OCI-LY1 (cell line): ENCODE measurements around the gene SLC25A51.

Source experiments
- H2AFZ ChIP-seq: fragments of 200-600 bp; sonication (generic), shearing (Covaris generic); 2 replicates; pipeline ENCODE4 v1.6.0; 2014; ENCODE audit warnings: antibody characterized with exemption, mild to moderate bottlenecking, low read length
- H3F3A ChIP-seq: fragments of 200-600 bp; sonication (generic), shearing (Covaris generic); 2 replicates; pipeline ENCODE4 v1.6.0; 2014; ENCODE audit warnings: mild to moderate bottlenecking, antibody characterized with exemption, low read length, moderate library complexity; ENCODE audit not compliant: insufficient read depth
- H3K27ac ChIP-seq: fragments of 200-600 bp; sonication (generic); 2 replicates; pipeline ENCODE4 v1.5.1; 2014; ENCODE audit warnings: low read length, mixed run types, mild to moderate bottlenecking, low read depth; ENCODE audit not compliant: poor library complexity, severe bottlenecking
- H3K27me3 ChIP-seq: fragments of 200-600 bp; sonication (generic); 2 replicates; pipeline ENCODE4 v1.6.0; 2014; ENCODE audit warnings: antibody characterized with exemption, mild to moderate bottlenecking, low read length, moderate library complexity; ENCODE audit not compliant: insufficient read depth
- H3K36me3 ChIP-seq: fragments of 200-600 bp; sonication (generic); 2 replicates; pipeline ENCODE4 v1.6.1; 2014; ENCODE audit warnings: mild to moderate bottlenecking, antibody characterized with exemption, low read length, moderate library complexity, mixed read lengths; ENCODE audit not compliant: insufficient read depth
- H3K4me1 ChIP-seq: fragments of 200-600 bp; sonication (generic); 2 replicates; pipeline ENCODE4 v1.5.1; 2014; ENCODE audit warnings: mild to moderate bottlenecking, low read length, moderate library complexity; ENCODE audit not compliant: insufficient read depth, severe bottlenecking
- H3K4me2 ChIP-seq: fragments of 200-600 bp; sonication (generic), shearing (Covaris generic); 2 replicates; pipeline ENCODE4 v1.6.1; 2014; ENCODE audit warnings: low read length
- H3K4me3 ChIP-seq: fragments of 200-600 bp; sonication (generic); 2 replicates; pipeline ENCODE4 v1.5.1; 2014; ENCODE audit warnings: low read length, low read depth, mild to moderate bottlenecking, mixed read lengths; ENCODE audit not compliant: poor library complexity, severe bottlenecking
- H3K79me2 ChIP-seq: fragments of 200-600 bp; shearing (Covaris generic); 2 replicates; pipeline ENCODE4 v1.6.1; 2016; ENCODE audit warnings: mixed run types, low read length, mixed read lengths; ENCODE audit not compliant: insufficient read depth
- H3K9ac ChIP-seq: fragments of 200-600 bp; sonication (generic), shearing (Covaris generic); 2 replicates; pipeline ENCODE4 v1.6.1; 2014; ENCODE audit warnings: mild to moderate bottlenecking, low read length, mixed read lengths
- H3K9me2 ChIP-seq: fragments of 200-600 bp; sonication (generic), shearing (Covaris generic); 2 replicates; pipeline ENCODE4 v1.6.1; 2014; ENCODE audit warnings: low read depth, mild to moderate bottlenecking, low read length, mixed read lengths
- H3K9me3 ChIP-seq: fragments of 200-600 bp; shearing (Covaris generic); 2 replicates; pipeline ENCODE4 v1.6.1; 2014; ENCODE audit warnings: low read length, mixed read lengths
- H4K20me1 ChIP-seq: fragments of 200-600 bp; sonication (generic), shearing (Covaris generic); 2 replicates; pipeline ENCODE4 v1.6.0; 2016; ENCODE audit warnings: mild to moderate bottlenecking, low read length; ENCODE audit not compliant: insufficient read depth
- CTCF ChIP-seq: fragments of 200-600 bp; sonication (generic), shearing (Covaris generic); IDR thresholded peaks from 2 replicates; pipeline ENCODE4 v1.5.1; 2017; ENCODE audit warnings: mild to moderate bottlenecking, antibody characterized with exemption, low read length, moderate library complexity, mixed read lengths
- EZH2 ChIP-seq: fragments of 200-600 bp; sonication (generic), shearing (Covaris generic); IDR thresholded peaks from 2 replicates; pipeline ENCODE4 v1.8.0; 2017; ENCODE audit warnings: borderline replicate concordance, mixed run types, mild to moderate bottlenecking, antibody characterized with exemption, low read length, moderate library complexity, mixed read lengths

Gene SLC25A51

DNA sequence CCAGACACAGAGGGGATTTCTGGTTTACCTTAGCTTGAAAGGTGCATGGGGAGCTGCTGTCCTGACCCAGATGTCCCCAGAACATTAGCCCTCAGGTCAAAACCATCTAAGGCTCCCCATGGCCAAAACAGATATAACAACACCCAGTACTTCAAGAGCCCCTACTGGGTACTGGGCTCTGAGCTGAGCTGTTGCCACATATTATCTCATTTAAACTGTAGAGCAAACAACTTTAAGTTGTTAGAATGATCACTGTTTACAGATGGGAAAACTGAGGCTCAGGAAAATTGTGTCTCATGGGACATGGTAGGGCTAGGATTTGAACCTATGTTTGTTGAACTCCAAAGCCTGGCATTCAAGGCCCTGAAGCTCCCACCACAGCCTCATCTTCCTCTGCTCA lies 20.6 kb upstream of the SLC25A51 start:
- Histone ChIP-seq H3K79me2 (no peaks in the 10 kb centered on the region), H3K4me1 (no peaks in the 10 kb centered on the region), H2AFZ (no peak overlapping the region), H3K36me3 (no peaks in the 10 kb centered on the region), H3F3A (no peaks in the 10 kb centered on the region), H3K9ac (no peak overlapping the region), H4K20me1 (no peaks in the 10 kb centered on the region), H3K27ac (no peak overlapping the region), H3K9me3 (no peaks in the 10 kb centered on the region), H3K9me2 (no peaks in the 10 kb centered on the region), H3K27me3 (no peaks in the 10 kb centered on the region), H3K4me2 (no peak overlapping the region), H3K4me3 (no peak overlapping the region)
- TF ChIP-seq EZH2 (no peak), CTCF (no peak)

DNA sequence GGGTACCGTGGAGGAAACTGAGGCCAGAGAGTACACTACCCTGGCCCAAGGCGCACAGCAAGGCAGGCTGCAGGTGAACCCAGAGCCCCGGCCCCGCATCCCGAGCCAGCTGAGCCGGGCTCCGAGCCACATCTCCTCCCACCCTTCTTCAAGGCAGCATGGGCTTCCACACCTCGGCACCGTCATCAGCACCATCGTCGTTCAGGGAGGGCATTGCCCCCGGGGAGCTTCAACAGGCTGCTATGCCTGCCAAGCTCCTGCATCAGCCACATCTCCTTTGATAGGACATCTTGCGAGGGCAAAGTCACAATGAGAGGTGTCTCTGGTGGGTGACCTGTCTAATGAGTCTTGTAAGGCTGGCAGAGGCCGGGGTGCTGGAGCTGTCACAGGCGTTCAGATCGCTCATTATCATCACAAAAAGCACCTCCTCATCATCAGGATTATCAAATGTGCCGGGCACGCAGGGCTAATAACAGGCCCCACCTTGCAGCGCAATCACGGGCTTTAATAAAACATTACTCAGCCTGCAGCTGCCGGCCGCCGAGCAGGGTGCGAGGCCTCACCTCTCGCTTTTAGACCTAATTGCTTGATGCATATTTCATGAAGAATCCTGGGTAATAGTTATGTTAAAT lies 20.0 kb upstream of the SLC25A51 start:
- H3F3A ChIP-seq: no peaks in the 10 kb centered on the region
- H2AFZ ChIP-seq: no peak overlapping the region
- no peak overlapping the region for H3K4me2 ChIP-seq
- no peak overlapping the region for H3K9ac ChIP-seq
- H3K4me1 ChIP-seq: no peaks in the 10 kb centered on the region
- no peaks in the 10 kb centered on the region for H3K79me2 ChIP-seq
- no peak overlapping the region for H3K27ac ChIP-seq
- no peaks in the 10 kb centered on the region for H3K36me3 ChIP-seq
- H3K4me3 ChIP-seq: no peak overlapping the region
- H3K9me2 ChIP-seq: no peaks in the 10 kb centered on the region
- no peaks in the 10 kb centered on the region for H4K20me1 ChIP-seq
- no peaks in the 10 kb centered on the region for H3K9me3 ChIP-seq
- TF ChIP-seq EZH2: no peak
- TF ChIP-seq CTCF: no peak
- no peaks in the 10 kb centered on the region for H3K27me3 ChIP-seq

- no peaks in the 10 kb centered on the region for H3K9me3 ChIP-seq
- TF ChIP-seq EZH2 (no peak), CTCF (no peak)
- H3K27ac ChIP-seq: no peak overlapping the region
- no peaks in the 10 kb centered on the region for H3F3A ChIP-seq
- no peak overlapping the region for H2AFZ ChIP-seq
- H3K9me2 ChIP-seq: no peaks in the 10 kb centered on the region
- H3K4me1 ChIP-seq: no peaks in the 10 kb centered on the region
- no peaks in the 10 kb centered on the region for H4K20me1 ChIP-seq
- no peaks in the 10 kb centered on the region for H3K36me3 ChIP-seq
- no peak overlapping the region for H3K4me3 ChIP-seq
- no peak overlapping the region for H3K9ac ChIP-seq
- H3K79me2 ChIP-seq: no peaks in the 10 kb centered on the region
- no peaks in the 10 kb centered on the region for H3K27me3 ChIP-seq
- H3K4me2 ChIP-seq: no peak overlapping the region
Measured at GRCh38 chr9:37923118-37923795, 19.3 kb upstream of the SLC25A51 start.
